Psoas muscle (tissue), 8 donors: ENCODE measurements around the gene REC8. TPM values are rescaled to one million over a fixed set of nuclear protein-coding genes. Genes with fewer than 3 reads are reported as not detected.

Experiments
- ATAC-seq, 4 donors: fragments of 200-7000 bp; cut with Tn5 transposase; one replicate each; pipeline ENCODE4 v1.9.1; 2020; ENCODE audit warnings: moderate library complexity in 3 of 4, mild to moderate bottlenecking in 2 of 4
- DNase-seq, 2 donors: peaks; one replicate each; pipeline ENCODE4 v3.0.0-alpha.2; 2020
- H3K27ac ChIP-seq: fragments of 200-600 bp; one replicate; pipeline ENCODE4 v1.8.0; 2022
- H3K27me3 ChIP-seq, 3 donors: fragments of 200-600 bp in 1 of 3; one replicate each; pipeline versions ENCODE4 v1.6.1 to v1.8.0; 2013 to 2022; ENCODE audit warnings: low read length in 2 of 3, mild to moderate bottlenecking in 2 of 3, moderate library complexity in 1 of 3; ENCODE audit not compliant: insufficient read depth in 3 of 3
- H3K36me3 ChIP-seq, 2 donors: fragments of 200-600 bp in 1 of 2; one replicate each; pipeline versions ENCODE4 v1.6.1 to v1.8.0; 2013 to 2022; ENCODE audit warnings: low read depth in 1 of 2, mild to moderate bottlenecking in 1 of 2, moderate library complexity in 1 of 2; ENCODE audit not compliant: insufficient read depth in 1 of 2
- H3K4me1 ChIP-seq: fragments of 200-600 bp; one replicate; pipeline ENCODE4 v1.8.0; 2022
- H3K4me3 ChIP-seq: fragments of 200-600 bp; one replicate; pipeline ENCODE4 v1.8.0; 2022; ENCODE audit warnings: mild to moderate bottlenecking
- H3K9me3 ChIP-seq: fragments of 200-600 bp; one replicate; pipeline ENCODE4 v1.8.0; 2022
- WGBS, 3 donors: extraction: QIAGEN DNeasy Blood & Tissue Kit; methylation state at CpG; one replicate each; pipeline versions ENCODE4 v1.1.6 to v1.1.7; 2013; 5-methylcytosine and 5-hydroxymethylcytosine counted together
- intact Hi-C, 2 donors: fragments of 100-400 bp; cut with DNase I; formaldehyde crosslinking; loops; one replicate each; pipeline versions ENCODE4 v1.11.0 to v1.14.2; 2022
- polyA plus RNA-seq, 3 donors: library from polyadenylated mRNA; stranded (reverse); fragments of 200-250 nt; gene quantifications; one replicate each; pipeline ENCODE4 v1.2.3, GENCODE V29; 2013
- total RNA-seq, 4 donors: library from RNA; stranded (reverse); fragmentation: NEBNext Ultra II Directional in 2 of 4; extraction: Animal tissue kit (Norgen Biotek cat#: 25700) in 2 of 4; gene quantifications; one replicate each; pipeline versions ENCODE4 v1.2.1 to v1.2.4, GENCODE V29; 2021 to 2023
- TF ChIP-seq, protein P1 (sequence below): fragments of 200-600 bp; IDR thresholded peaks from one replicate; pipeline ENCODE4 v1.8.0; 2022; ENCODE audit warnings: antibody characterized with exemption
- donor health status: healthy with polysubstance abuse.
- donor health status: DM: no; HTN: no; CAD: no; lungs with moderate emphysema.
- donor health status: Bipolar disorder and iron deficiency.
- donor health status: healthy.
- donor health status: DM: yes; HTN: yes; CAD: no.
- donor health status: DM: no; HTN: no; CAD: no.
- donor health status: DM: no; HTN: no; CAD: no.
- donor health status: DM: yes; HTN: yes; CAD: no.

Gene REC8
- total and polyA plus RNA-seq, 7 donors, result 0.13 to 1.6 (median 1.2) TPM

DNA sequence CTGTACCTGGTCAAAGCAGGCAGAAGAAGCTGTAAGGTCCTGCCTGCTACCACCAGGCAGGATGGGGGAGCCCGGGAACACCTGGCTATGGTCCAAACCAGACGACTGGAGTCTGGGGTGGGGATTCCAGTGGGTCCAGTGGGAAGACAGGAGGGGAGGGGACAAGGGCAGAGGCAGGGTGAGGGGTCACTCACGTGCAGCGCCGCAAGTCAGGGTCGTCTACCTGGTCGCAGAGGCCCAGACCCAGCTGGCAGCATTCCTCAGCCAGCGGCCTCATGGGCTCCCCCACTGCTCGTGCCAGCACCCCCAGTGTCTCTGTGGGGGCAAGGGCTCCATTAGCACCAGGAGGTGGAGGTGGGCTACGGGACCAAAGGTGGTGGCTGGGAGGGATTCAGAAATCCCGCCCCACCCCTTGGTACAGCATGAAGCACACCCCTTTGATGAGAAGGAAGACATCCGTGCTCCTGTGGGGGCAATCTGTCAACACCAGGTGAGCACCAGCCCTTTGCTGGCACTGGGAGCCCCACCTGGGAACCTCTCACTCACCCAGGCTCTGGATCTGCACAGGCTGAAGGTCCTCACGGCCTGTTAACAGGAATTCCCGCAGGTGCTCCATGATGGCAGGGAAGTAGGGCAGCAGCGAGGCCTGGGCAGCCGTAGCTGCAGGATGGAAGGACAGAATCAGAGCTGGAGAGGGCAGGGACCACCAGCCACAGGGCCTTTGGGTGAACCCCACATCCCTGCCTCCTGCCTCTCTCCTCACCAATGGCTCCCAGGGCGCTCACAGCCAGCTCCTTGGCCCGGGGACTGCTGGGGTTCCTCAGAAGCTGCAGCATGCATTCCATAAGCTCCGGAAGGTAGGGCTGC lies 12.5 kb downstream of the REC8 start:
- DNase-seq (peak in 1 of 2 donors; percentile 50), ATAC-seq (no peak)
- TF ChIP-seq, protein P1, sequence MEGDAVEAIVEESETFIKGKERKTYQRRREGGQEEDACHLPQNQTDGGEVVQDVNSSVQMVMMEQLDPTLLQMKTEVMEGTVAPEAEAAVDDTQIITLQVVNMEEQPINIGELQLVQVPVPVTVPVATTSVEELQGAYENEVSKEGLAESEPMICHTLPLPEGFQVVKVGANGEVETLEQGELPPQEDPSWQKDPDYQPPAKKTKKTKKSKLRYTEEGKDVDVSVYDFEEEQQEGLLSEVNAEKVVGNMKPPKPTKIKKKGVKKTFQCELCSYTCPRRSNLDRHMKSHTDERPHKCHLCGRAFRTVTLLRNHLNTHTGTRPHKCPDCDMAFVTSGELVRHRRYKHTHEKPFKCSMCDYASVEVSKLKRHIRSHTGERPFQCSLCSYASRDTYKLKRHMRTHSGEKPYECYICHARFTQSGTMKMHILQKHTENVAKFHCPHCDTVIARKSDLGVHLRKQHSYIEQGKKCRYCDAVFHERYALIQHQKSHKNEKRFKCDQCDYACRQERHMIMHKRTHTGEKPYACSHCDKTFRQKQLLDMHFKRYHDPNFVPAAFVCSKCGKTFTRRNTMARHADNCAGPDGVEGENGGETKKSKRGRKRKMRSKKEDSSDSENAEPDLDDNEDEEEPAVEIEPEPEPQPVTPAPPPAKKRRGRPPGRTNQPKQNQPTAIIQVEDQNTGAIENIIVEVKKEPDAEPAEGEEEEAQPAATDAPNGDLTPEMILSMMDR, result no peak
- Histone ChIP-seq H3K9me3 (no peaks in the 10 kb centered on the region), H3K4me1 (peaks cover 30% of the 10 kb centered on the region), H3K4me3 (no peak overlapping the region), H3K36me3 (peaks cover 6 to 78% of the 10 kb centered on the region in 2 donors), H3K27me3 (no peaks in the 10 kb centered on the region), H3K27ac (no peak overlapping the region)
- 88% methylated on average over 19 of the region's 19 CpGs for WGBS, 3 donors
- intact Hi-C loops, result no loop called here

DNA sequence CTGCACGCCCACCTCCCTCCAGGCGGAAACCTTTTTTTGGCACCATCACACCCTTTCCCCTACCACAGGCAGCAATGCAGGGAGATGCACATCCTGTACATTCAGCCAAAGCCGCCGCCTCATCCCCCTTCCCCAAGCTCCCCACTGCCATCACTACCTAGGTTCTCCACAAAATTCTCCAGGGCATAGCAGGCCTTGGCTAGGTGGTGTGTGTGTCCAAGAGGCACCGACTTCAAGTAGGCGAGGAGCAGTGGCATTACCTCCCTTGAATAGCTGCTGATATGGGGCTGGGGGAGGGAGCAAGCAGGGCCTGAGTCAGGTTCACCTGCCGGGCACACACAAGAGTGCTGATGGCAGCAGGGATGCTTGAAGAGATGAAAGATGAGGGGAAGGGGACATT lies 13.1 kb downstream of the REC8 start:
- no peaks in the 10 kb centered on the region for H3K27me3 ChIP-seq
- peaks cover 26% of the 10 kb centered on the region for H3K4me1 ChIP-seq
- no peak overlapping the region for H3K27ac ChIP-seq
- ATAC-seq, result no peak
- TF ChIP-seq, protein P1, result no peak
- intact Hi-C loops, result no loop called here
- peaks cover 6 to 76% of the 10 kb centered on the region in 2 donors for H3K36me3 ChIP-seq
- 94 to 98% (median 98%) methylated on average over 7 of the region's 7 CpGs for WGBS, 3 donors
- no peaks in the 10 kb centered on the region for H3K9me3 ChIP-seq
- no peak overlapping the region for H3K4me3 ChIP-seq
- peak in 1 of 2 donors; percentile 35 for DNase-seq

DNA sequence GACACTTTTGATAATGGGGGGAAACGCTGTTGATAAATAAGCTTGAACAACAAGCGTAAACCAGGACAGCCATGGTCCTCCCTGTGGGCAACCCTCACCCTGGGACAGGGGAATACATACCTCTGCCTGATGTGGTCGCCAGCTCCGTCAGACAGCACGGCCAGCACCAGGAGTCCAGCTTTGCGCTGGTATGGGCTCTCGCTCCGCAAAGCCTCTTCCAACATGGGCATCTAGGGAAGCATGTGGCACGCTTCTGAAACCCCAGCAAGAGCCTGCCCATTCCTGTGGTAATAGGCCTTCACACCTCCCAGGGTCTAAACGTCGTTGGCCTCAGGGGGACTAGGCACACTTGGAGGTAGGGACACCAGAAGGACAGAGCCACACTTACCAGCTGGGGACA lies 13.9 kb downstream of the REC8 start:
- Histone ChIP-seq H3K36me3 (peaks cover 6 to 76% of the 10 kb centered on the region in 2 donors), H3K4me3 (no peak overlapping the region), H3K9me3 (no peaks in the 10 kb centered on the region), H3K27ac (no peak overlapping the region), H3K4me1 (peaks cover 21% of the 10 kb centered on the region), H3K27me3 (no peaks in the 10 kb centered on the region)
- WGBS, 3 donors, result 92 to 94% (median 92%) methylated on average over 11 of the region's 11 CpGs
- intact Hi-C loops, result no loop called here
- peak in 1 of 2 donors; percentile 37 for DNase-seq
- TF ChIP-seq, protein P1, result no peak
- no peak for ATAC-seq

DNA sequence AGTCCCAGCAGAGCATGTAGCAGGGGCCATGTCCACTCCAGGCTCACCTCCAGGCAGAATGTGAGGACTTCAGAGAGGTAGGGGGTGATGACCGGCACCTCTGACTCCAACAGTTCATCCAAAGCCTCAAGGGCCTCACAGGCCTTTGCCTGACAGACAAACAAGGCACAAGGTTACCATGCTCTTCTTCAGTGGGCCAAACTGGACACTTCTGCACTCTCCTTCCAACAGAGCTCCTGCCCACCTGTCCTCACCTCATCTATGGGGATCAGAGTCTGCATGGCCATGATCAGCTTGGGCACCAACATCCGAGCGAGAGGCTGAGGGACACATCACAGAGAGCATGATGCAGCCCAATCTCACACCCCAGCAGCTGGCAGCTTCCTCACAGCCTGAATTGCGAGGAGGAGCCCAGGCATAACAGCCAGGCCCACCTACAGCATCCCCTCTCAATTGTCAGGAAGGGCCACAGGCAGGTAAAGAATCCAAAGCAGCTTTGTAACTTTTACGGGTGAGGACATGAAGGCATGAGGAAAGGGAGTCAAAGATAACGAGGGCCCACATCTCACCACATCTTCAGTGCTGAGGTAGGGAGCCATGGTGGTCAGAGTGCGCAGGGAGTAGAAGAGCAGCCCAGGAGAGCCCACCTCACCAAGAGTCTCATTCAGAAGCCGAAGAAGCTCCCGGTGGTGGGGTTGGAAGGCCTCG lies 15.1 kb downstream of the REC8 start:
- H3K4me1 ChIP-seq, result peaks cover 21% of the 10 kb centered on the region
- ATAC-seq, result no peak
- H3K27ac ChIP-seq, result no peak overlapping the region
- peak overlapping the region; percentile 90 for H3K4me3 ChIP-seq
- TF ChIP-seq, protein P1, result no peak
- peak in 1 of 2 donors; percentile 39 for DNase-seq
- no peaks in the 10 kb centered on the region for H3K9me3 ChIP-seq
- H3K27me3 ChIP-seq, result no peaks in the 10 kb centered on the region
- 89 to 97% (median 91%) methylated on average over 10 of the region's 10 CpGs for WGBS, 3 donors
- H3K36me3 ChIP-seq, result peaks cover 6 to 73% of the 10 kb centered on the region in 2 donors
- intact Hi-C loops, result no loop called here
